Body of pancreas (tissue), 4 donors: ENCODE data around the gene RNASE12.

ENCODE experiments used
- POLR2A ChIP-seq, 3 donors: fragments of 450-650 bp; IDR thresholded peaks; one replicate each; pipeline ENCODE4 v1.6.1; 2016; ENCODE audit warnings: antibody characterized with exemption in 3 of 3, mild to moderate bottlenecking in 2 of 3
- TF ChIP-seq, protein P1 (sequence below), 7 experiments: fragments of 450-650 bp in 4 of 7; fragments of 200-600 bp in 3 of 7; sonication (generic) in 3 of 7; IDR thresholded peaks; one replicate each; pipeline ENCODE4 v1.5.1; 2016 to 2019; ENCODE audit warnings: antibody characterized with exemption in 7 of 7

GRCh38 chr14:20597108-20597507, 5.9 kb upstream of the RNASE12 start:
- TF ChIP-seq, protein P1, sequence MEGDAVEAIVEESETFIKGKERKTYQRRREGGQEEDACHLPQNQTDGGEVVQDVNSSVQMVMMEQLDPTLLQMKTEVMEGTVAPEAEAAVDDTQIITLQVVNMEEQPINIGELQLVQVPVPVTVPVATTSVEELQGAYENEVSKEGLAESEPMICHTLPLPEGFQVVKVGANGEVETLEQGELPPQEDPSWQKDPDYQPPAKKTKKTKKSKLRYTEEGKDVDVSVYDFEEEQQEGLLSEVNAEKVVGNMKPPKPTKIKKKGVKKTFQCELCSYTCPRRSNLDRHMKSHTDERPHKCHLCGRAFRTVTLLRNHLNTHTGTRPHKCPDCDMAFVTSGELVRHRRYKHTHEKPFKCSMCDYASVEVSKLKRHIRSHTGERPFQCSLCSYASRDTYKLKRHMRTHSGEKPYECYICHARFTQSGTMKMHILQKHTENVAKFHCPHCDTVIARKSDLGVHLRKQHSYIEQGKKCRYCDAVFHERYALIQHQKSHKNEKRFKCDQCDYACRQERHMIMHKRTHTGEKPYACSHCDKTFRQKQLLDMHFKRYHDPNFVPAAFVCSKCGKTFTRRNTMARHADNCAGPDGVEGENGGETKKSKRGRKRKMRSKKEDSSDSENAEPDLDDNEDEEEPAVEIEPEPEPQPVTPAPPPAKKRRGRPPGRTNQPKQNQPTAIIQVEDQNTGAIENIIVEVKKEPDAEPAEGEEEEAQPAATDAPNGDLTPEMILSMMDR (IDR thresholded peaks at IDR 0.05): no peak
- no peak for TF ChIP-seq POLR2A (IDR thresholded peaks at IDR 0.05)
